OCI-LY7 (cell line): Measurements from ENCODE around the gene AHSA1.

ENCODE experiments used
- CTCF ChIP-seq: fragments of 200-600 bp; sonication (generic); conservative IDR thresholded peaks from 2 replicates; pipeline ENCODE4 v1.5.1; 2014; ENCODE audit warnings: mild to moderate bottlenecking, antibody characterized with exemption, low read length, moderate library complexity, mixed read lengths
- EZH2phosphoT487 ChIP-seq: fragments of 200-600 bp; sonication (generic); IDR thresholded peaks from 2 replicates; pipeline ENCODE4 v1.6.1; 2018; ENCODE audit warnings: low read depth, borderline replicate concordance, mild to moderate bottlenecking, mixed run types, antibody characterized with exemption, low read length, moderate library complexity, mixed read lengths

DNA sequence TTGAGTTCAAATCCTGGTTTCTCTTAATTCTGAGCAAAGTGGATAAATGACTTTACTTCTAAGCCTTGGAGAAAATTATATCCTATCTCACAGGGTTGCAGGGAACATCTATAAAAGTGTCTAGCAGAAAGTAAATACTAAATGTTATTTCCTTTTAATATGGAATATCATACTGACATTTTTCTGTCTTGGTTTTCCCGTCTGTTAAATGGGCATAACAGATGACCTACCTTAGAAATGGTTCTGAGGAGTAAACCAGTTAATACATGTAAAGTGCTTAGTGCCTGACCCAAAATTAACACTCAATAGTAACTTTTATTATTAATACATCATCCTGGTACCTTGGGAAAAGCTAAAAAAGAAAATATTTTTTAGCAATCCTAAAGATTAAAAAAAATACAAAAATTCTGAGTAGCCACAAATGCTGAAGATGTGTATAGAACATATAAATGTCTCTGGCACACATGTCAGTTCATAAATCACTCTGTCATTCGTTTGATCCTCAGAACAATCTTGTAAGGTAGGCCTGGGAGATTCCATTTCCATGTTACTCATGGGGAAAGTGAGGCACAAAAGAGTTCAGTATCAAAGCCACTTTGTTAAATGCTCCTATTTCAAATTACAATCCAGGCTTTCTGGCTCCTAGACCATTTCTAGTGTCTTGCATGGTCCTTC is 1.8 kb upstream of the AHSA1 start:
- TF ChIP-seq CTCF (no peak), EZH2phosphoT487 (no peak)
